Gastrocnemius medialis (tissue), 4 donors: ENCODE data around the gene PIGM.

Experiments
- CTCF ChIP-seq, 5 experiments: fragments of 450-650 bp in 3 of 5; fragments of 200-600 bp in 2 of 5; sonication (generic) in 2 of 5; IDR thresholded peaks in 4 of 5; conservative IDR thresholded peaks in 1 of 5; 1 replicate in 4 of 5; 2 replicates in 1 of 5; pipeline ENCODE4 v1.5.1; 2016 to 2019; ENCODE audit warnings: antibody characterized with exemption in 5 of 5, mild to moderate bottlenecking in 3 of 5, moderate library complexity in 3 of 5
- POLR2A ChIP-seq, 2 donors: fragments of 450-650 bp; IDR thresholded peaks; one replicate each; pipeline ENCODE4 v1.6.1; 2017; ENCODE audit warnings: antibody characterized with exemption in 2 of 2, mild to moderate bottlenecking in 2 of 2, moderate library complexity in 2 of 2

DNA sequence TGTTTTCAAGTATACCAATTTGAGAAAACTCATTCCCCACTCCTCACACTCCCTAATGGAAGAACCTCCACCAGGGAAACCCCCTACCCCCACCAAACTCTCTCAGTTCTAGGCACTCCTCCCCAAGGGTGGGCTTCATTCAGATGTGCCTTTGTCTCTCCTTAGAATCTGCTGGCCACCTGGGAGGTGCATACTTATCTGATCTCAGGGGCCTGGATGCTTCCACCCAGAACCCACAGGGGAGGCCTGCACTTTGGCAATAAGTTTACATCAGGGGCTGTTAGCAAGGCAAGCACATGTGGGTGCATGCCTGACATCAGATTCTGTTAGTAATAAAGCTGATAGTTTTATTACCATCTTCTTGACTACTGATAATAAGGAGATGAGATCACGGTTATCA is 45.3 kb downstream of the PIGM start:
- TF ChIP-seq CTCF (IDR thresholded peaks at IDR 0.05 in 4 of 5, conservative IDR thresholded peaks at IDR 0.05 in 1 of 5) = no peak
- TF ChIP-seq POLR2A (IDR thresholded peaks at IDR 0.05) = no peak
